Natural killer cell (primary cell): Measurements from ENCODE around the gene CLEC2A. TPM values are rescaled to one million over a fixed set of nuclear protein-coding genes. Genes with fewer than 3 reads are reported as not detected.

Experiments used
- ATAC-seq, 3 donors: fragments of 150-1000 bp in 2 of 3; fragments of 200-7000 bp in 1 of 3; cut with Tn5 transposase; 1 replicate in 1 of 3; 2 replicates in 2 of 3; pipeline ENCODE4 v1.10.0; 2021; ENCODE audit warnings: mild to moderate bottlenecking in 2 of 3, moderate library complexity in 2 of 3
- DNase-seq, 2 donors: peaks; one replicate each; pipeline versions ENCODE4 v3.0.0 to v3.0.0-alpha.2; 2013 to 2021; ENCODE audit warnings: mixed read lengths in 1 of 2
- H3K27ac ChIP-seq: one replicate; pipeline ENCODE4 v1.5.1; 2013; ENCODE audit warnings: mild to moderate bottlenecking, low read length
- H3K27me3 ChIP-seq: one replicate; pipeline ENCODE4 v1.6.1; 2013; ENCODE audit warnings: low read length; ENCODE audit not compliant: control insufficient read depth, insufficient read depth
- H3K36me3 ChIP-seq: one replicate; pipeline ENCODE4 v1.6.1; 2013; ENCODE audit warnings: low read length; ENCODE audit not compliant: control insufficient read depth, insufficient read depth
- H3K4me1 ChIP-seq: one replicate; pipeline ENCODE4 v1.6.1; 2013; ENCODE audit warnings: low read length; ENCODE audit not compliant: control insufficient read depth, insufficient read depth
- H3K4me3 ChIP-seq: one replicate; pipeline ENCODE4 v1.5.1; 2013; ENCODE audit warnings: low read length
- H3K9me3 ChIP-seq: one replicate; pipeline ENCODE4 v1.6.1; 2013; ENCODE audit warnings: low read length; ENCODE audit not compliant: control insufficient read depth, insufficient read depth
- H3K27ac Mint-ChIP-seq, 2 donors: one replicate each; pipeline ENCODE4 v1.8.0; 2022; ENCODE audit warnings: mild to moderate bottlenecking in 2 of 2, mixed read lengths in 2 of 2, moderate library complexity in 1 of 2
- H3K27me3 Mint-ChIP-seq, 2 donors: one replicate each; pipeline ENCODE4 v1.8.0; 2022; ENCODE audit warnings: low read depth in 2 of 2, mixed read lengths in 2 of 2
- H3K36me3 Mint-ChIP-seq: one replicate; pipeline ENCODE4 v1.8.0; 2022; ENCODE audit warnings: mixed read lengths
- H3K4me1 Mint-ChIP-seq, 2 donors: one replicate each; pipeline ENCODE4 v1.8.0; 2022; ENCODE audit warnings: mixed read lengths in 2 of 2
- H3K4me3 Mint-ChIP-seq: one replicate; pipeline ENCODE4 v1.8.0; 2022; ENCODE audit warnings: mild to moderate bottlenecking, moderate library complexity, mixed read lengths
- H3K9me3 Mint-ChIP-seq, 2 donors: one replicate each; pipeline ENCODE4 v1.8.0; 2022; ENCODE audit warnings: mixed read lengths in 2 of 2
- CTCF ChIP-seq: fragments of 200-600 bp; IDR thresholded peaks from one replicate; pipeline ENCODE4 v1.8.0; 2022; ENCODE audit warnings: antibody characterized with exemption
- WGBS: methylation state at CpG from one replicate; pipeline ENCODE4 v1.1.7; 2013; ENCODE audit warnings: missing lambda C conversion rate; ENCODE audit not compliant: insufficient coverage; 5-methylcytosine and 5-hydroxymethylcytosine counted together
- intact Hi-C: fragments of 100-400 bp; cut with micrococcal nuclease; formaldehyde crosslinking; loops from one replicate; pipeline ENCODE4 v1.14.2; 2022
- total RNA-seq, 4 donors: library from RNA; stranded (reverse); fragments of 120-200 nt in 1 of 4; gene quantifications; one replicate each; pipeline versions ENCODE4 v1.2.3 to v1.2.4, GENCODE V29; 2013 to 2022

The CLEC2A gene
- total RNA-seq, 3 donors from 2014 or later (not counting 1 experiment from before 2014, with no cell fraction given): not detected

GRCh38 chr12:9922429-9922828 lies 9.7 kb downstream of the CLEC2A start:
- no peaks in the 10 kb centered on the region for H3K9me3 ChIP-seq
- no peak overlapping the region for H3K4me3 ChIP-seq
- no peaks in the 10 kb centered on the region for H3K36me3 ChIP-seq
- no peaks in the 10 kb centered on the region for H3K27me3 ChIP-seq
- H3K27ac ChIP-seq: no peak overlapping the region
- ATAC-seq: no peak
- no CpG with 5 or more reads among the region's 1 CpG for WGBS
- no peaks in the 10 kb centered on the region for H3K36me3 Mint-ChIP-seq
- H3K4me3 Mint-ChIP-seq: no peak overlapping the region
- H3K4me1 Mint-ChIP-seq: peaks cover 5 to 7% of the 10 kb centered on the region in 2 donors
- peaks cover 2% of the 10 kb centered on the region for H3K4me1 ChIP-seq
- intact Hi-C loops: no loop called here
- no peak overlapping the region for H3K27ac Mint-ChIP-seq
- peaks cover 0 to 7% of the 10 kb centered on the region in 2 donors for H3K27me3 Mint-ChIP-seq
- DNase-seq: no peak
- TF ChIP-seq CTCF: no peak
- H3K9me3 Mint-ChIP-seq: no peaks in the 10 kb centered on the region

GRCh38 chr12:9920451-9920850 lies 11.7 kb downstream of the CLEC2A start:
- peaks cover 0 to 7% of the 10 kb centered on the region in 2 donors for H3K27me3 Mint-ChIP-seq
- Histone ChIP-seq H3K27me3 (no peaks in the 10 kb centered on the region), H3K27ac (no peak overlapping the region), H3K4me1 (no peaks in the 10 kb centered on the region), H3K4me3 (no peak overlapping the region), H3K36me3 (no peaks in the 10 kb centered on the region), H3K9me3 (no peaks in the 10 kb centered on the region)
- H3K4me1 Mint-ChIP-seq: no peaks in the 10 kb centered on the region
- H3K4me3 Mint-ChIP-seq: no peak overlapping the region
- no peaks in the 10 kb centered on the region for H3K9me3 Mint-ChIP-seq
- ATAC-seq: no peak
- no peaks in the 10 kb centered on the region for H3K36me3 Mint-ChIP-seq
- TF ChIP-seq CTCF: no peak
- H3K27ac Mint-ChIP-seq: no peak overlapping the region
- no peak for DNase-seq
- 99% methylated on average over 9 of the region's 10 CpGs for WGBS
- intact Hi-C loops: no loop called here

DNA sequence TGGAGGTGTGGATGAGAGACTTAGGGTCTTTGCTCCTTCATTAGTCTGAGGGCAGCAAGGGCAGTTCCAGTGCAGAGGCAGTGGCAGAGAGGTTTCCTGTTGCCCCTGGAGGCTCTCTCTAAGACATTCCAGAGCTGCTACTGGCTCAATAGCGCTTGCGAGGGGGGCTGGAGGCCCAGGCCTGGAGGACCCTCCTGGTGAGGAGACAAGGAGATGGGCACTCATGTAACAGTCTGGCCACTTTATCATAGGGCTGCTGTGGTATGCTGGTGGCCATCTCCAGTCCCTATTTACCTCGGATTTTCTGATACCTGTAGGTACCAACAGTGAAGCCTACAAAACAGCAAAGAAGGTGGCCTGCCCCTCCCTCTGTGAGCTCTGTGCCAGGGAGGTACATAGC lies 12.7 kb downstream of the CLEC2A start:
- H3K27ac ChIP-seq: no peak overlapping the region
- ATAC-seq (no peak), DNase-seq (no peak)
- WGBS: 90% methylated on average over 3 of the region's 3 CpGs
- no peaks in the 10 kb centered on the region for H3K36me3 ChIP-seq
- intact Hi-C loops: no loop called here
- no peaks in the 10 kb centered on the region for H3K27me3 ChIP-seq
- TF ChIP-seq CTCF: no peak
- no peak overlapping the region for H3K4me3 ChIP-seq
- H3K4me1 ChIP-seq: no peaks in the 10 kb centered on the region
- Mint-ChIP-seq H3K9me3 (no peaks in the 10 kb centered on the region), H3K36me3 (no peaks in the 10 kb centered on the region), H3K27me3 (peaks cover 0 to 7% of the 10 kb centered on the region in 2 donors), H3K4me3 (no peak overlapping the region), H3K27ac (no peak overlapping the region), H3K4me1 (no peaks in the 10 kb centered on the region)
- H3K9me3 ChIP-seq: no peaks in the 10 kb centered on the region

DNA sequence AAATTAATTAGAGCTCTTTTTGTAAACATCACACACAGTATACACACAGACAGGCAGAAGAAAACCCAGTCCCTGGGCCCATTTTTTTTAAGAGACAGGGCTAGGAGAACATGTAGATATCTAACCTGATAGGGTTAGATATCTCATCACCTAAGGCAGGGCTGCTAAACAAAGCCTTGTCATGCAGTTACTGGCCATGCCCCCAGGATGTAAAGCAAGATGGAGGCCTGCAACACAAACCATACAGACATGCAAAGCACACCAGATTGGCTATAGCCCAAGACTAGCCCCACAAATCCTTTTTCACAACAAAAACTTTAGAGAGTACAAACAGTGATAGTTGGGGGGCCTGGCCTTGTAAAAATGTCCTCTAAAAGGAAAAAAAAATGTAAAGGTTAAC lies 20.5 kb downstream of the CLEC2A start:
- H3K9me3 ChIP-seq: peaks cover 21% of the 10 kb centered on the region
- Mint-ChIP-seq H3K36me3 (peaks cover 20% of the 10 kb centered on the region), H3K27me3 (no peaks in the 10 kb centered on the region), H3K9me3 (peaks cover 5 to 15% of the 10 kb centered on the region in 2 donors), H3K4me1 (peaks cover 30 to 31% of the 10 kb centered on the region in 2 donors), H3K4me3 (no peak overlapping the region), H3K27ac (no peak overlapping the region)
- DNase-seq (no peak), ATAC-seq (no peak)
- peaks cover 9% of the 10 kb centered on the region for H3K4me1 ChIP-seq
- intact Hi-C loops: no loop called here
- no peak overlapping the region for H3K4me3 ChIP-seq
- no peaks in the 10 kb centered on the region for H3K27me3 ChIP-seq
- H3K36me3 ChIP-seq: no peaks in the 10 kb centered on the region
- no peak overlapping the region for H3K27ac ChIP-seq
- no peak for TF ChIP-seq CTCF
